HL-60 (cell line): ENCODE data around the gene RYR2.

Experiments used
- DNase-seq, 2 experiments: peaks; one replicate each; pipeline ENCODE4 v3.0.0-alpha.2; 2010 to 2020; ENCODE audit warnings: low read depth in 1 of 2, low spot score in 1 of 2
- H3K27ac ChIP-seq: fragments of 250-450 bp; sonication (Bioruptor Pico); replicated peaks from 2 replicates; pipeline ENCODE4 v1.5.1; 2020; ENCODE audit warnings: mild to moderate bottlenecking, moderate library complexity
- H3K27me3 ChIP-seq: fragments of 250-450 bp; sonication (Bioruptor Pico); 2 replicates; pipeline ENCODE4 v1.5.1; 2021; ENCODE audit warnings: mild to moderate bottlenecking, moderate library complexity; ENCODE audit not compliant: insufficient read depth, poor library complexity, severe bottlenecking
- H3K4me3 ChIP-seq: replicated peaks from 2 replicates; pipeline ENCODE4 v1.5.1; 2011; ENCODE audit warnings: mild to moderate bottlenecking, control low read depth, low read length; ENCODE audit not compliant: insufficient read depth
- GABPA ChIP-seq: IDR thresholded peaks from 2 replicates; pipeline ENCODE4 v1.6.1; 2012; ENCODE audit warnings: low read depth
- POLR2AphosphoS5 ChIP-seq: IDR thresholded peaks from 2 replicates; pipeline ENCODE4 v1.6.1; 2012; ENCODE audit warnings: low read depth
- REST ChIP-seq: IDR thresholded peaks from 2 replicates; pipeline ENCODE4 v1.6.1; 2012; ENCODE audit warnings: low read depth; ENCODE audit not compliant: insufficient replicate concordance
- SPI1 ChIP-seq: IDR thresholded peaks from 2 replicates; pipeline ENCODE4 v1.6.1; 2012; ENCODE audit warnings: low read depth, mild to moderate bottlenecking, borderline replicate concordance
- TF ChIP-seq, protein P1 (sequence below): IDR thresholded peaks from one replicate; pipeline ENCODE4 v1.5.1; 2011; ENCODE audit warnings: low read length, control low read depth, inconsistent platforms; ENCODE audit not compliant: insufficient read depth

Gene RYR2

GRCh38 chr1:237525102-237525501 lies 483.1 kb downstream of the RYR2 start:
- TF ChIP-seq, protein P1, sequence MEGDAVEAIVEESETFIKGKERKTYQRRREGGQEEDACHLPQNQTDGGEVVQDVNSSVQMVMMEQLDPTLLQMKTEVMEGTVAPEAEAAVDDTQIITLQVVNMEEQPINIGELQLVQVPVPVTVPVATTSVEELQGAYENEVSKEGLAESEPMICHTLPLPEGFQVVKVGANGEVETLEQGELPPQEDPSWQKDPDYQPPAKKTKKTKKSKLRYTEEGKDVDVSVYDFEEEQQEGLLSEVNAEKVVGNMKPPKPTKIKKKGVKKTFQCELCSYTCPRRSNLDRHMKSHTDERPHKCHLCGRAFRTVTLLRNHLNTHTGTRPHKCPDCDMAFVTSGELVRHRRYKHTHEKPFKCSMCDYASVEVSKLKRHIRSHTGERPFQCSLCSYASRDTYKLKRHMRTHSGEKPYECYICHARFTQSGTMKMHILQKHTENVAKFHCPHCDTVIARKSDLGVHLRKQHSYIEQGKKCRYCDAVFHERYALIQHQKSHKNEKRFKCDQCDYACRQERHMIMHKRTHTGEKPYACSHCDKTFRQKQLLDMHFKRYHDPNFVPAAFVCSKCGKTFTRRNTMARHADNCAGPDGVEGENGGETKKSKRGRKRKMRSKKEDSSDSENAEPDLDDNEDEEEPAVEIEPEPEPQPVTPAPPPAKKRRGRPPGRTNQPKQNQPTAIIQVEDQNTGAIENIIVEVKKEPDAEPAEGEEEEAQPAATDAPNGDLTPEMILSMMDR, result no peak
- TF ChIP-seq GABPA (no peak), SPI1 (no peak), POLR2AphosphoS5 (no peak), REST (no peak)
- Histone ChIP-seq H3K27ac (no peak overlapping the region), H3K27me3 (no peaks in the 10 kb centered on the region), H3K4me3 (no peak overlapping the region)
- DNase-seq, result no peak

DNA sequence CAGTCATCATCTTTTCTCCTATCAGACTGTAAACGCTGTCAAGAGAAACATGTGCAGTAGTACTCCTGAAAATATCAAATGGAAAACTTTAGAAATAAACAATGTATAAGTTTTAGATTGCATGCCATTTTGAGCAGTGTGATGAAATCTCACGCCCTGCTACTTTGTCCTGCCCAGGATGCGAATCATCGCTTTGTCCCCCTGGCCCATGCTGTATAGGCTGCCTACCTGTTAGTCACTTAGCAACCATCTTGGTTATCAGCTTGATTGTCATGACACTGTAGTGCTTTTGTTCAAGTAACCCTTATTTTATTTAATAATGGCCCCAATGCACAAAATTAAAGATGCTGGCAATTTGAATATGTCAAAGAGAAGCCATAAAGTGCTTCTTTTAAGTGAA lies 485.8 kb downstream of the RYR2 start:
- TF ChIP-seq, protein P1, result no peak
- TF ChIP-seq POLR2AphosphoS5 (no peak), SPI1 (no peak), REST (no peak), GABPA (no peak)
- Histone ChIP-seq H3K27me3 (no peaks in the 10 kb centered on the region), H3K27ac (no peak overlapping the region), H3K4me3 (no peak overlapping the region)
- no peak for DNase-seq

GRCh38 chr1:237528545-237528944 lies 486.6 kb downstream of the RYR2 start:
- DNase-seq, result no peak
- Histone ChIP-seq H3K4me3 (no peak overlapping the region), H3K27ac (no peak overlapping the region), H3K27me3 (no peaks in the 10 kb centered on the region)
- no peak for TF ChIP-seq REST

DNA sequence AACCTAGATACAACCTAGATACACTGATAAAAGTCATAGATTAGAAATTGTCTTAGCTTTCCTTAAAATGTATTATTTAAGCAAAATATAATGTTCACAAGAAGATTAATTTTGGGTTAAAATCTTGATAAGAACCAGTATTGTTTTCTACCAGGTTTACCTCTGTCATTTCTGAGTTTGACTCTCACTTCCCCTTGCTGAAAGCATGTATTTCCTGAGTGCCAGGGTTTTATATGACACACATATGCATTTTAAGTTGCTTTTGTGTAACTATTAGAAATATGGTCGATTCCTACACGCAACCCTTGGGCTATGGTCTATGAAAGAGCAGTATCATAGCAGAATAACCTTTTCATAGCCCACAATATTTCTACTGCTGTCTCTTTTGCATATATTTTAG lies 497.1 kb downstream of the RYR2 start:
- TF ChIP-seq GABPA, result no peak
- no peak for DNase-seq
- Histone ChIP-seq H3K27ac (no peak overlapping the region), H3K27me3 (no peaks in the 10 kb centered on the region), H3K4me3 (no peak overlapping the region)
